CD4-positive, alpha-beta T cell treated with Interleukin-1 beta for 1 hour (primary cell): Measurements from ENCODE around the gene PLD1.
"Not testable (repeated sequence)": the region's sequence is repeated elsewhere in the genome, so short reads cannot be mapped to it uniquely, and the experiment has no call there.

ENCODE experiments used
- DNase-seq, 2 donors: peaks; one replicate each; pipeline ENCODE4 v3.0.0-alpha.2; 2020 to 2022

PLD1 gene

DNA sequence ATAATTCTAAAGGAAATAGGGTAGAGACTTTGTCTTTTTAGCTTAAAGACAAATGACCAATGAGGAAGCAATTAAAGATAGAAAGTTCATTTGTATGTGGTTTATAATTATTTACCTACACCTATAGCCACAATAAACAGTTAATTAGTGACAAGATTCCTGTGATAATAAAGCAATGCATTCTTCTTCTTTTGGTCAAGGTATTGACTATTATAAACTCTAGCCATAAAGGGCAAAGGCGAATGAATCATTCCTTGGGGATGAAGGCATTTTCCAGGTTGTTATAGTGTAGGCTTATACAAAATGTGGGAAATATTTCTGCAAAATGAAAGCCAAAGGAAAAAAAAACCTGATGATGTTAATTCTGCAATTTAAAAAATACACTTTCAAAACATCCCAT is 115.4 kb downstream of the PLD1 start:
- no peak for DNase-seq

DNA sequence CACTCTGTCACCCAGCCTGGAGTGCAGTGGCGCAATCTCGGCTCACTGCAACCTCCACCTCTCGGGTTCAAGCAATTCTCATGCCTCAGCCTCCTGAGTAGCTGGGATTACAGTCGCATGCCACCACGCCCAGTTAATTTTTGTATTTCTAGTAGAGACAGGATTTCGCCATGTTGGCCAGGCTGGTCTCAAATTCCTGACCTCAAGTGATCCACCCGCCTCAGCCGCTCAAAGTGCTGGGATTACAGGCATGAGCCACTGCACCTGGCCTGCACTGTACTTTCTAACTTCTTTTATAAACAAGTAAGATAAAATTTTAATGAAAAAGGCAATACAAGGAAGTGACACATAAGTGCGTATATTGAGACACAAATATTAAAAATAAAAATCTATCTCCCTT is 117.7 kb downstream of the PLD1 start:
- DNase-seq: not testable (repeated sequence)

DNA sequence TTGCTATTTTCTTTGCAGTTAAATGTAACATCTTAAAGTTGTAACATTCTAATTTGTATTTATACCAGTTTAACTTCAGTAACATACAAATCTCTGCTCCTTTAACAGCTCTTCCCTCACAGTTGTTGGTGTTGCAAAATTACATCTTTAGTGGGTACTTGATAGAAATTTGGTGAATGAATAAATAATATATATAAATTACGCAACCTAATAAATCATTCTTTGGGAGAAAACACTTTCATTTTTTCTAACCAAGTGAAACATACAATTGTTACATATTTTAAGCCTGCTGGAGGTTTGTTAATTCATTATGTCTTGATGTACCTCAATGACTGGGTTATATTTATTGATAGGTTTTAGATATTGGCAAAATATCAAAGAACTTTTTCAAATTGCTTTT is 118.8 kb downstream of the PLD1 start:
- no peak for DNase-seq

DNA sequence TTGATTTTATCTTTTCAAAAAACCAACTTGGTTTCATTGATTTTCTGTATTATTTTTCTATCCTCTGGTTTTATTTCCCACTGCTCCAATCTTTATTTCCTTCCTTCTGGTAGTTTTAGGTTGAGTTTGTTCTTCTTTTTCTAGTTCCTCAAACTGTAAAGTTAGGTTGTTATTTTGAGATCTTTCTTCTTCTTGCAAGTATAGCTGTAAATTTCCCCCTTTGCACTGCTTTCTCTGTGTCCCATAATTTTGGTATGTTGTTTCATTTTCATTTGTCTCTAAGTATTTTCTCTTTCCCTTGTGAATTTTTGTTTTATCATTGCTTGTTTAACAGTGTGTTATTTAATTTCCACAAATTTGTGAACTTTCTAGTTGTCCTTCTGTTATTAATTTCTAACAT is 120.0 kb downstream of the PLD1 start:
- no peak for DNase-seq

DNA sequence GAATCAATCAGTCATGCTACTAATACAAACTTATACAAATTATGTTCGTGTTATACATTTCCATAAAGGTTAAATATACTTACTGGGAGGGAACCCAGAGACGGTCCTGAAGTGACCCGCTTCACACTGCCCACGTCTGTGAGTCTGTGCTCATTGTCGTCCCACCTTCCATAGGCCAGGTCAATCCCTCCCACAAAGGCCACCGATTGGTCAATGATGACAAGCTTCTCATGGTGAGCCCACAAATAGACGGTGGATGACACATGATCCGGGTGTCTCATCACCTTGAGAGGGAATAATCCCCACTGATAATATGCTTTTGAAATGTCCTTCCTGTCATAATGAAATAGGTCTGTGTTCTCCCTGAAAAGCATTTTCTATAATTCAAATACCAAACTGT is 121.7 kb downstream of the PLD1 start:
- DNase-seq: no peak

DNA sequence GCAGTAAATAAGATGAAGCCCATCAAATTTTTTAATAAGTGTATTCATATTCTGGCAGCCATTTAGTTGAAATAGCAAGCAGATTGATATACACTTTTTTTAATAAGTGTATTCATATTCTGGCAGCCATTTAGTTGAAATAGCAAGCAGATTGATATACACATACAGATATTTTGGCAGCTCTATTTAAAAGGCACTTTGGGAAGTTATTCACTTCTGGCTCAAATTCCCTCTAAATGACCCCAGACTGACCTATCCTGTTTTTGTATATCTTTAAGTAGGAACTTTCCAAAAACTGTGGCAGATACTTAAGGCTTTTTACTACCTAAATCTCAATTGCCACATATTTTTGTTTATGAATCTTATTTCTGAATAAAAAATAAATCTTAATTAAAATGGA is 122.3 kb downstream of the PLD1 start:
- no peak for DNase-seq

DNA sequence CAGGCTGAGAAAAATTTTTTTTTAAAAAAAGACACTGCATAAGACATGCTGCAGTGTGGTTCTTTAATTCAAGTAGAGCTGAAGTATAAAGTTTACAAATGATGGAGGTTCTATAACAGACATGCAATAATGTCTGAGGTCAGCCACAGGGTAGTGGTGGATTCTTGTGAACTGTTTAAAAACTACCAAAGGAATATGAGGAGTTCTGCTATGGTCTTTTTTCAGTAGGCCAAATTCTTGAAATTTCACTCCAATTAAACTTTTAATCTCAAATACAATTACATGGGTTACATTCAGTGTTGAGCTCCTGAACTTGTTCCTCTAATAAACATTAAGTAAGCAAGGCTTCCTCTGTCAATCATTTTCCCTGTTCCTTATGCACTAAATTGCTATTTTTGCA is 122.7 kb downstream of the PLD1 start:
- DNase-seq: no peak

DNA sequence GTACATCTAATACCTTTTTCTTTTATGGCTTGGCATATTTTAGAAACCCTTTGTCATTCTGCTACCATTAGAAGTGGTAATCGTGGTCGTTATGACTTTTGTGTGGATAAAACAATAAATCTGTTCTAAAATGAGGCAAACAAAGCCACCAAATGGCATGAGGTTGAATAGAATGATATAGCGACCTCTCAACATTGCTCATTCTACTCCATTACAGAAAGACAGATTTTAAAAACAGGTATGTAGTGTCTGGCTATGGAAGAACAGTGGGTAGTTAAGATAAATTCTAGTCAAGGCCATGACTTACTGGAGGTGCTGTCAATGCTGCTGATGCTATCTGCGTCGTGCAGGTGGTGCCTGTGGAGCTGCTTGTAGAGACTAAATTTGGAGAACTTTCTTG is 123.2 kb downstream of the PLD1 start:
- no peak for DNase-seq

DNA sequence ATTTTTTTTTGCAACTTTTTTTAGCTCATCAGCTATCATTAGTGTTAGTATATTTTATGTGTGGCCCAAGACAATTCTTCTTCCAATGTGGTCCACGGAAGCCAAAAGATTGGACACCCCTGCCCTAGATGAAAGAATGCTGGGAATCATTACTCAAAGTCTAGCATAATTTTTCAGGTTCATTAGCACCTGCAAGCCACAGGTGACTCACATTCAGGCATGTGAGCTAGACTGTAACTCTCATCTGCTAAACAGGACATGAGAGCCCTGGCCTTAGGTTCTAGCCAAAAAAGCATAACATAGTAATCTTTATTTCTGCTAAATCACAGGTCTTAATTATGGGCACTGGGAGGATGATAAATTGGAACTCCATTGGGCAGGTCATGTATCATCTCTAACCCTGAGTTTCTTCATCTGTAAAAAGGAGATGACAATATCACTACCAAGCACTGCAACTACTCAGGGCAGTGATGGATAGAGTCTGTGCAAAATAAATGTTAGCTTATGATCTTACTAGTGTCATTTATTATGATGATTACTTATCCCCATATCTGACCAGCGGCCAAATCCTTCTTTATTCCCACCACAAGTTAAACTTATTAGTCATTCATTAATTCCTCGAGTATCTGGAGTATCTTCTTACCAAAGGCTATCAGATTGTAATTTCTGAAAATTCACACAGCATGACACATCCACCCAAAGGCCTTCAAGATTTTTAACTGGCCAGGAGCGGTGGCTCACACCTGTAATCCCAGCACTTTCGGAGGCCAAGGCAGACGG is 125.0 kb downstream of the PLD1 start:
- no peak for DNase-seq

DNA sequence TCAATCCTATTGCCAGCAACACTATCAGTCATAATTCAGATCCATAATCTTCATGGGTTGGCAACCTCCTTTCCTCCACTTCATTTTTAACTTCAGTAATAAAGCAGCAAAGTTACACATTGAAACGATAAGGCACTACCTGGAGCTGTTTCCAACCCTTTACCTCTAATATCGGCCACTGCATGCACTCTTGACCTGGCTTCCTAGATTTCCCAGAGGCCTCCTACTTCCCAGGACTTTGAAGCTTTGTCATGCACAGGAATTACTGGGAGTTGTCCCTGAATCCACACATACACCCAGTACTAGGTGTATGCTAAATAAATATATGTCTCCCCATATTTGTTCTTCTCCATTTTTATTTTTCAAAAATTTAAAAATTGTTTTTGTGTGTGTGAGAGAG is 126.1 kb downstream of the PLD1 start:
- no peak for DNase-seq

DNA sequence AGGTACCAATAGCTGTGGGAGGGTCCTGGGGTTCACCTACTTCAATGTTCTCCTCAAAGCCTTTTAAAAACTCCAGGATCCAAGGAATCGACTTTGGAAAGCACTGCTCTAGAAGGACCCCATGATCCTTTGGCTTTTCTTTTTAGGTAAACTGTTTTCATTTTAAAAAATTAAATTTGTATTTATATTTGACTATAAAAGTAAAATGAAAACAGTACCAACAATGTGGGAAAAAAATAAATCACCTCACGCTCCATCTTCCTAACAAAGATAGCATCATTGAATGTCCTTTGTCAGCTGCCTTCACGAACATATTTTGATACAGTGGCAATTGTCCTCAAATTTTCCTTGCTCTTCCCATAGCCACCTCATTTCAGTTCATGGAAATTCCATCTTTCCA is 127.5 kb downstream of the PLD1 start:
- no peak for DNase-seq

DNA sequence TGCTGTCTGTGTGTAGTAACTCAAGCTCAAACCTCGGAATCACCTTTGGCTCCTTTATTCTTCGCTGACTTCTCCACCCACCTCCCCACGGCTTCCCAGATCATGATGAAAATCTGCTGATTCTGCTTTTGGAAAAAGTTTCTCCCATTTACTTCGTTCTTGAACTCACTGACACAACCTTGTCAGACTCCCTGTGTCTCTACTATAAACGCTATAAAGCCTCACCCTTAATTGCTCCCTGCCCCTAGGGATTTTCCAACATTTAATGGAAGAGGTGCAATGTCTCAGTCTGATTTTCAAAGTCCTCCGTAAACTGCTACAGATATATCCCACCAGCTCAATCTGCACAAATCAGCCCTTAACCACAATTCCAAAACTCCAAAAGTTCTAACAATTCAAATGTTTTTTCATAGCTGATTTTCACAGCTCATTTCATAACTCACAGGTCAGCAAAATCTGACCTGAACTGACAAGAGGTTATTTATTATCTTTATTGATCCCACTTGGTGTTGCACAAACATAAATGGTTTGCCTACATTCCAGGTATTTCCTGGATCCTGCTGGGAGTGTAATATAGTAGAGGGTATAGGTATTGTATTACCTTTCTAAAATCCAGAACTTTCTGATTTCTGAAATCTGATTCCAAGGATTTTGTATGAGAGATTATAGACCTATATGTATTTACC is 129.4 kb downstream of the PLD1 start:
- DNase-seq: no peak

DNA sequence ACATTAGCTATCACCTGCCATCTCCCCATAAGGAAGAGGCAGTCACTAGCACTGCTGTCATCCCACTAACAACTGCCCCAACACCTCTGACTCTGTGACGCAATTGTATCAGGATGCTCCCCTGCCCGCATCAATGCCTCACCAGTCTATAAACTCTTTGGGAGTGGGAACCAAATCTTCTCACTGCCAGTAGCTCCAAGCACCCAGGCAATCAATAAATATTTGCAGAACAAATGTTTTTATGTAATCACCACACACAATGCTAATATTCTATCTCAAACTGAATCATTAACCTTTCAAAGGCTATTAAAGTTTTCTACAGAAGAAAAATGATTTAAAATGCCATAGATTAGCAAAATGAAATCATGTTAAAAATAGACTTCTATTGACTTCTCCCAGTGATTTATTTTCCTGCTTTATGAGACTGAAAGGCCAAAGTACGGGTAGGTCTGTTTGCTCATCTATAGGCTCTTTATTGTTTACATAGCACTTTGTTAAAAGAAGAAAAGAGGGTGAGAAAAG is 131.3 kb downstream of the PLD1 start:
- no peak for DNase-seq

DNA sequence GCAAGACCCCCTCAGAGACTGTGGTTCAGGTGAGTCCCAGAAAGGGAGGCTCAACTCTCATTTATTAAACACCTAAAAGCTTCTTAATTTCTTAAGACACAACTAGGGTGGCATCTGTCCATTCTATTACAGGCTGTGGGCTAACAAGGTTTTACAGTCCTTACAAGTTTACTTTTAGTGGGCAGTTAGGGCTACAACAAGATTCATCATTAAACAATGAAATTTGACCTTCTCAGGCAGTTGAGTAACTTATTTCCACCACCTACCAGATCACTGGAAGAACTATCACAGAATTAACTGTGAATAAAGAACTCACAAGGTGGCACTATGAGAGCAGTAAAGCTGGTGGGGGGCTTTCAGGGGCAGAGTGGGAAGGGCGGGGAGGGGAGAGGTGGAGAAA is 132.6 kb downstream of the PLD1 start:
- DNase-seq: no peak

DNA sequence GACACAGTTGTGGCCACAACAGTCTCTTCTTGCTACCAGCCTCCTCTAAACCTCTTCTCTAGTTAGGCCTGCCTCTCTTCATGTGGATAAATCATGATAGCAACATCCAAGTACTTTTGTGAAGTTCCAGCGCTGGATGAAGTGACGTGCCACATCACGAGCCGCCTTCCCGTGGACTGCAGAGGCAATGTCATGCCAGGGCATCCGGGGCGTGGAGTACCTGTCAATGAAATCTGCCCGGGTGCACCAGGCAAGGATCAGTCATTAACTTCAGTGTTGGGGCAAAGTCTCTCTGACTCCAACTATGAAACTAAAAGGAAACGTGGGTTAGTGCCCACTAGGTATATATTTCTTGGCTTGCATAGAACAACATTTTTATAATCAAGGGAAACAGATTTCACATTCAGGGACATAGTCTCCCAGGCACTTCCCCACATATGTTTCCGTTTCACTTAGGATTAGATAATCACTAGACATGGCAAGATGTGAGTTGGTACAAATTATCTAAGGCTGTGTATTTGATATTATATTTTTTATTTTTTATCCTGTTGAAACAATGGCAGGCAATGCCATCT is 133.6 kb downstream of the PLD1 start:
- no peak for DNase-seq

DNA sequence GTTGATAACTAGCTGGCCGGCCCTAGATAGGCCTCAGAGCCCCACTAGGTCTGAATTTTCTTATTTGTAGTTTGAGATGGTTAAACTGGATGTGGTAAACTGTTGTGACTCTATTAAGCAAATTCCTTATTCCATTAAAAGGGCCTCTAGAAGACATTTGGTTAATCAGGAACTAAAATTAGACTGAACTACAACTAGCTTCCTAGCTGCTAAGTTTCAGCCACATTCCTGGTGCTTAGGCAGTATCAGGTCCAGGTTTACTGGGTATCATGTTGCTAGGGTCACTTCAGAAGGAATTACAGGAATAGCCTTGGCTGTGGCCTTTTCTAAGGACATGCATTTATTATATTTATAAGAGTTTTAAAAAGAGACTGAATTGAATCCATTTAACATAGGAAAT is 136.3 kb downstream of the PLD1 start:
- no peak for DNase-seq

DNA sequence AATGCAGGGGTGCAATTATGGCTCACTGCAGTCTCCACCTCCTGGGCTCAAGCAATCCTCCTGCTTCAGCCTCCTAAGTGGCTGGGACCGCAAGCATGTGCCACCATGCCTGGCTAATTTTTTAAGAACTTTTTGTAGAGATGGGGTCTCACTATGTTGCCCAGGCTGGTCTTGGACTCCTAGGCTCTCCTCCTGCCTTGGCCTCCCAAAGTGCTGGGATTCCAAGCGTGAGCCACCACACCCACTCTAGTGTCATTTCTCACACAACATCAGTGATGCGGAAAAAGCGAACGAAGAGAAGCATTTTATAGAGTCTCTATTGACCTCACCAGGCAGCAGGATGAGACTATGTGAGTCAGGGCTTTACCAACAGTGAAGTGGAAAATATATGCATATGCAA is 137.7 kb downstream of the PLD1 start:
- no peak for DNase-seq

DNA sequence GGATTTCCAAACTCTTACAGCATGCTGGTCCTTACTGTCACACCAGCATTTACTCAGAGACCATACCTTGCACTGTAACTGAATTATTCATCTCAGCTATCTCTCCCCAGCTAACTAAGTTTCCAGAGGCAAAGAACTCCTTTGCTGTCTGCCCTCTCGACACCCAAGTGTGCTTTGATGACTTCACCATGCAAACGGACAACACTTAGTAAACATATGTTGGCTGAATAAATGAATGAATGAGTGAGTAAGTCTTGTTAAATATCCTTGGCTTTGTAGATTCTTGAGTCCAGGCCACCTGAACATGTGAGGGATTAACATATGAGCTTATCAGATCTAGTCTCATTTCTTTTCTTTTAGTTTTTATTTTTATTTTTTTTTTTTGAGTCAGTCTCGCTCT is 138.2 kb downstream of the PLD1 start:
- no peak for DNase-seq

DNA sequence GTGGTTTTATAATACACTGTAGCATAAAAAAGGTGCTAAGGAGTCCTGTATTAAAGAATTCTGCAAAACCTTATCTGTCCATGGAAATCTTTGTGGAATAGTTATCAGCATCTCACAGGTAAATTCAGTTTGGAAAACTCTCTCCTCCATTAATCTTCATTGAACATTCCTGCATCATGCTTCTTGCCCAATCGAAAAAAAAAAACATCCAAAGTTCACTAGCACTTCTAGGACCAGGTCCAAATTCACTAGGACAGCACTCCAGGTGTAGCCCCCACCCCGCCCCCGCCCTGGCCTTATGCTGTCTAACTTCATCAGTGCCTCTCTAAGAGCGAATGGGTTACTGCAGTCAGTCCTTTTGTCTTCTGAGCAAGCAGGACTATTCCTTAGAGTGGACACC is 138.6 kb downstream of the PLD1 start:
- no peak for DNase-seq

DNA sequence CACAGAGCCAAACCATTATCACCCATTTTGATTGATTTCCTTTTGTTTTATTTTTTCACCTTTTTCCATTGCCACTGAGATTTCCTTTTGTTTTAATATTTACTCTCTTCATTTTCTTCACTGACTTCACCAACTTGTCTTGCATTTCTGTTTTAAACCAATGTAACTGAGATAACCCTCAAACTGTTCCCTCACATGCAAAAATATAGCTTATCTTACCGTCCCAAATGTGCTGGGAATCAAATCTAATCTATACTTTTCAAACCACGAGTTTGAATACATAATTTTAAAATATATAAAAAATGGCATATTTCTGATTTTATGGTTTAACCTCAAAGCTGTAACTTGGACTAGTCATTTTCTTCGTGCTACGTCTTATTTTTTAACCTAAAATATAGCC is 143.8 kb downstream of the PLD1 start:
- DNase-seq: no peak

DNA sequence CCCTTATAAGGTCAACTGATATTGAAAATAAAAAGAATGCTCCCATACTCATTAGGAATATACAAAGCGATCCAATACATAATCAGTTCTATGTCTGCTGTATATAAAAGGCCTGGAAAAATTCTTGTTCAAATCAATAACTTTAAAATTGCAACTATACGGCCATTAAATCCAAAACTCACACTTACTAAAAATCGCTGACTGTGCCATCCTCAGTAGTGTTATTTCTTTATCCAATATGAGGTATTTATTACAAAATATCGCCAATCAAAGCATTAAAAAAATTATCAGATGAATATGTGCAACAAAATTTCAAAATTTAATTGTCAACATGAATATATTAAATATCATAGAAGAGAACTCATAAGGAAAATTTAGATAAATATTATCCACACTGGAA is 146.5 kb downstream of the PLD1 start:
- DNase-seq: no peak

DNA sequence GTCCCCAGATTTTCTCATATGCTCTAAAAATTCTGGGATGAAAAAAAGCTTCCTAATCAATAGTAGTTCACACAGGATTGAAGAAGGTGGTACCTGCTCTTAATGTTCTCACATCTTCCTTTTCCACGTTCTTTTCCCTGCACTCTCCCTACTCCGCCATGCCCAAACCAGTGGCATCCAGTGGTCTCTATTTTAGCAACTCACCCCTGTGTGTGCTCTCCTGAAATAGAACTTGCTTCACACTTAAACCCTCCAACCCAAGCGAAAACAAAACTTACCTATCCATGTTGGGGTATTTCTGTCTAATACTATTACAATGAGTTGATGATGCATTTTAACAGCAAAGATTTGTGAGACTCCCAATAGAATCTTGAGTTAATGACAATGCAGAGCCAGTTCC is 148.8 kb downstream of the PLD1 start:
- no peak for DNase-seq

DNA sequence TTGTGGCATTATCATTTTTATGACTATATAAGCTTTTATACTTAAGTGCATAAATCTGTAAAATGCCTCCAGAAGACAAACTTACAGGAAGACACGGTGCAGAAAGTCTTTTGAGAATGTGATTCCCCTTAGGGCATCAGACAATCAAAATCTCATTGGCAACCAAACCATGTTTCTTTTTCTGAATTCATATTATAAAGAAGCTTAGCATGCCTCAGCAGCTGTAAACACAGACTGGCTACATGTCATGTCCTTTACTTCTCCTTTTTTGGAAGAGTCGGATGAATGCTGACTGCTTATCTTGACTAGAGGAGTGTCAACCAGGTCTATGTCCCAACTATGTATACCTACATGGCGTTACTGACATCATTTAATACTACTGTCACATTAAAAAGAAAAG is 150.1 kb downstream of the PLD1 start:
- DNase-seq: no peak

DNA sequence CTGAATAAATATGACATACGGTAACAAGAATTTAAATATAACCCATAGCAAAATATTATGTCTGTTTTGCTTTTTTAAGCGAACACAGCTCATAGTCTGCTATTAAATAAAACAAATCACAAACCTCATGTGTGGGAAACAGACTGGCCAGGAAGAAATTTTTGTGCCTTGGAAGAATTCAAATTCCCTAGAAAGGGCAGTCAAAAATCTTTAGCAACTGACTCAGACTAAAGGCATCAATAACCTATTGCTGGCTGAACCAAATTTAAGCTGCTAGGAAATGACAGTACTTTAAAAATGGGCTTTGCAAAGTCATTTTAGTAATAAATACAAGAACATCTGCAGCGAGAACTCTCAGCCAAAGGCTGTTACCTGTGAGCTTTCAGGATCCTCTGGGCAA is 151.4 kb downstream of the PLD1 start:
- no peak for DNase-seq
